B cell (primary cell): ENCODE results near the gene ZNF507. TPM values are rescaled to one million over a fixed set of nuclear protein-coding genes. Genes with fewer than 3 reads are reported as not detected.

Experiments
- ATAC-seq: fragments of 200-7000 bp; cut with Tn5 transposase; one replicate; pipeline ENCODE4 v1.10.0; 2021; ENCODE audit warnings: low read depth, mild to moderate bottlenecking, moderate number of reproducible peaks, moderate library complexity
- CTCF ChIA-PET: fragments of 350-600 bp; sonication (Branson Sonifier 250); formaldehyde crosslinking; loops from one replicate; lab custom pipeline; 2021; ENCODE audit warnings: antibody characterized with exemption, inconsistent platforms; lab: Charles Lee
- POLR2A ChIA-PET: fragments of 350-600 bp; sonication (Branson Sonifier 250); formaldehyde crosslinking; loops from one replicate; lab custom pipeline; 2021; ENCODE audit warnings: antibody characterized with exemption; lab: Charles Lee
- DNase-seq: peaks from one replicate; pipeline ENCODE4 v3.0.0; 2013
- H2AFZ ChIP-seq: 2 replicates; pipeline ENCODE4 v1.6.1; 2012; ENCODE audit warnings: mild to moderate bottlenecking, low read depth, low read length; ENCODE audit not compliant: insufficient read depth, poor library complexity, severe bottlenecking
- H3K27ac ChIP-seq, 2 donors: 1 replicate in 1 of 2; 2 replicates in 1 of 2; pipeline ENCODE4 v1.5.1; 2012 to 2013; ENCODE audit warnings: low read length in 2 of 2, mild to moderate bottlenecking in 2 of 2, moderate library complexity in 1 of 2
- H3K27me3 ChIP-seq, 4 experiments: fragments of 200-600 bp in 1 of 4; sonication (generic) in 1 of 4; replicated peaks in 1 of 4; 1 replicate in 2 of 4; 2 replicates in 2 of 4; pipeline versions ENCODE4 v1.6.1 to v1.7.0; 2013 to 2016; ENCODE audit warnings: low read length in 3 of 4, mild to moderate bottlenecking in 2 of 4, mixed read lengths in 1 of 4, moderate library complexity in 1 of 4; ENCODE audit not compliant: insufficient read depth in 4 of 4, control insufficient read depth in 3 of 4; ENCODE audit errors: control extremely low read depth in 1 of 4
- H3K36me3 ChIP-seq, 2 experiments: replicated peaks in 1 of 2; 1 replicate in 1 of 2; 2 replicates in 1 of 2; pipeline versions ENCODE4 v1.6.1 to v1.7.1; 2013; ENCODE audit warnings: low read length in 1 of 2; ENCODE audit not compliant: insufficient read depth in 2 of 2, control insufficient read depth in 1 of 2; ENCODE audit errors: control extremely low read depth in 1 of 2, extremely low read depth in 1 of 2
- H3K4me1 ChIP-seq, 2 donors: fragments of 200-600 bp in 1 of 2; sonication (generic) in 1 of 2; 1 replicate in 1 of 2; 2 replicates in 1 of 2; pipeline versions ENCODE4 v1.5.1 to v1.6.1; 2013 to 2017; ENCODE audit warnings: low read length in 2 of 2; ENCODE audit not compliant: control insufficient read depth in 2 of 2, insufficient read depth in 2 of 2
- H3K4me2 ChIP-seq: replicated peaks from 2 replicates; pipeline ENCODE3; 2012; ENCODE audit warnings: mild to moderate bottlenecking, low read depth, low read length; ENCODE audit not compliant: poor library complexity, severe bottlenecking
- H3K4me3 ChIP-seq, 5 experiments: fragments of 200-600 bp in 1 of 5; sonication (generic) in 1 of 5; 1 replicate in 3 of 5; 2 replicates in 2 of 5; pipeline versions ENCODE4 v1.5.1 to v1.7.0; 2011 to 2016; ENCODE audit warnings: low read length in 4 of 5, mild to moderate bottlenecking in 4 of 5, low read depth in 2 of 5, control low read depth in 1 of 5, moderate library complexity in 1 of 5; ENCODE audit not compliant: insufficient read depth in 1 of 5; ENCODE audit errors: control extremely low read depth in 1 of 5, extremely low read depth in 1 of 5
- H3K79me2 ChIP-seq: fragments of 200-600 bp; sonication (generic); one replicate; pipeline ENCODE4 v1.6.0; 2016; ENCODE audit warnings: low read length; ENCODE audit not compliant: control insufficient read depth, insufficient read depth
- H3K9ac ChIP-seq: fragments of 200-600 bp; sonication (generic); 2 replicates; pipeline ENCODE4 v1.6.1; 2017; ENCODE audit warnings: mild to moderate bottlenecking, low read length, moderate library complexity
- H3K9me3 ChIP-seq, 3 donors: one replicate each; pipeline versions ENCODE4 v1.6.1 to v1.7.1; 2013; ENCODE audit warnings: low read length in 2 of 3; ENCODE audit not compliant: control insufficient read depth in 2 of 3, insufficient read depth in 1 of 3; ENCODE audit errors: control extremely low read depth in 1 of 3
- H4K20me1 ChIP-seq: 2 replicates; pipeline ENCODE4 v1.6.0; 2012; ENCODE audit warnings: mild to moderate bottlenecking, low read length; ENCODE audit not compliant: insufficient read depth, control insufficient read depth, poor library complexity, severe bottlenecking
- H3K27ac Mint-ChIP-seq: one replicate; pipeline ENCODE4 v1.8.0; 2021; ENCODE audit warnings: mixed read lengths
- H3K27me3 Mint-ChIP-seq: one replicate; pipeline ENCODE4 v1.8.0; 2021; ENCODE audit warnings: mixed read lengths
- H3K4me1 Mint-ChIP-seq: one replicate; pipeline ENCODE4 v1.8.0; 2021; ENCODE audit warnings: mixed read lengths
- H3K4me3 Mint-ChIP-seq: one replicate; pipeline ENCODE4 v1.8.0; 2021; ENCODE audit warnings: mixed read lengths
- H3K9me3 Mint-ChIP-seq: one replicate; pipeline ENCODE4 v1.8.0; 2022; ENCODE audit warnings: mixed read lengths; ENCODE audit not compliant: insufficient read depth
- EZH2 ChIP-seq: IDR thresholded peaks from 2 replicates; pipeline ENCODE4 v1.6.1; 2012; ENCODE audit warnings: borderline replicate concordance, low read depth, mild to moderate bottlenecking, moderate library complexity, low read length; ENCODE audit not compliant: insufficient read depth, poor library complexity, severe bottlenecking
- WGBS: methylation state at CpG from one replicate; pipeline ENCODE4 v1.1.5; 2013; ENCODE audit warnings: missing lambda C conversion rate; ENCODE audit not compliant: insufficient coverage; 5-methylcytosine and 5-hydroxymethylcytosine counted together
- intact Hi-C: fragments of 100-400 bp; cut with micrococcal nuclease; formaldehyde crosslinking; loops from one replicate; pipeline ENCODE4 v1.10.0; 2022
- polyA plus RNA-seq: library from polyadenylated mRNA; depleted of rRNA; stranded (reverse); fragments of >200 nt; gene quantifications from 2 replicates; pipeline ENCODE4 v1.2.3, GENCODE V29; 2012
- total RNA-seq, 2 donors: library from RNA; stranded (reverse); fragments of 120-200 nt in 1 of 2; gene quantifications; 1 replicate in 1 of 2; 2 replicates in 1 of 2; pipeline versions ENCODE4 v1.2.3 to v1.2.4, GENCODE V29; 2013 to 2022
- TF ChIP-seq, protein P1 (sequence below): fragments of 200-600 bp; IDR thresholded peaks from one replicate; pipeline ENCODE4 v1.8.0; 2022; ENCODE audit warnings: antibody characterized with exemption, mild to moderate bottlenecking

The ZNF507 gene
- total and polyA plus RNA-seq, 2 donors (not counting 1 experiment from before 2014, with no cell fraction given) = 13.6 to 38.6 TPM

DNA sequence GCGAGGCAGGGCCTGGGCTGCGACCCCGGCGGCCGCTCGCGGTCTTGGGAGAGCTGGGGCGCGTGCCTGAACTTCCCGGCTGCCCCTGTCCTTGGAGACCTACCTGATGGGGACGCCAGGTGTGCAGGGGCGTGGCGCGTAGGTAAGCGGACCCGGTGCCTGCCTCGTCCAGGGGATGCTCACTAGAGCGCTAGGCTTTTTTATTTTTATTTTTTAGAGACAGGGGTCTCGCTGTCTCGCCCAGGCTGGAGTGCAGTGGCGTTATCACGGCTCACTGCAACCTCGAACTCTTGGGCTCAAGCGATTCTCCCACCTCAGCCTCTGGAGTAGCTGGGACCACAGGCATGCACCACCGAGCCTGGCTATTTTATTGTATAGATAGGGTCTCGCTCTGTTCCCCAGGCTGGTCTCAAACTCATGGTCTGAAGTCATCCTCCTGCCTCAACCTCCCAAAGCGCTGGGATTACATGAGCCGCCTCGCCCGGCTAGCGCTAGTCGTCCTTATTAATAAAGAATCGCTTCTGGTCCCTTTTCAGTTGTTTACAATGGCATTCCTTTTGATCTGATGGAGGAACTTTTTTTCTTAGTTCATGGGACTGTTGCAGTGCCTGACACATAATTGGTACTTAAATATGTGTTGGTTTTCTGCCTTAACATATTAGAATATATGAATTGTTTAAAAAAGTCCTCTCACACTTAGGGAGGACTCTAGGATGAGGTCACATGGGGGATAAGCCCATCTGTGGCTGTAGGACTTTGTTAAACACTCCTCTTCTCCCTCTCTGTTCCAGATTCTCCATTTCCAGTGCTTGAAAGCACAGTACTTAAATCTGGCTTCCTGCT, 61.0 kb downstream of the ZNF507 start:
- CTCF ChIA-PET = interaction anchor here (1.4 kb wide), 1 partner anchor 16 kb away, joined by 3 read pairs; no protein-coding TSS in a partner anchor

More for the DNA sequence above, 61.0 kb downstream of the ZNF507 start:
- POLR2A ChIA-PET = interaction anchor here (0.7 to 1.5 kb wide), 4 partner anchors 8 to 771 kb away, joined by 3 to 5 read pairs (median 4); partner anchors contain the start of genes ANKRD27, PDCD5 and RGS9BP
- Mint-ChIP-seq H3K4me1 (peaks cover 15% of the 10 kb centered on the region), H3K27me3 (no peaks in the 10 kb centered on the region), H3K9me3 (no peaks in the 10 kb centered on the region), H3K4me3 (peak overlapping the region; percentile 88), H3K27ac (peak overlapping the region; percentile 88)
- Histone ChIP-seq H3K36me3 (peaks cover 10 to 16% of the 10 kb centered on the region in 2 experiments), H3K79me2 (no peaks in the 10 kb centered on the region), H3K27me3 (no peaks in the 10 kb centered on the region), H3K9me3 (no peaks in the 10 kb centered on the region), H4K20me1 (no peaks in the 10 kb centered on the region), H3K4me1 (peaks cover 11 to 19% of the 10 kb centered on the region in 2 donors), H2AFZ (peak overlapping the region; percentile 89), H3K9ac (peak overlapping the region; percentile 90), H3K27ac (peak overlapping the region in 1 of 2 donors; percentile 93), H3K4me3 (peak overlapping the region; percentile 52 to 89 (median 80)), H3K4me2 (peak overlapping the region; percentile 93)
- intact Hi-C loops = loop anchor here (5.0 kb wide), 1 partner anchor 566 kb away; the partner anchor contains the start of genes CEP89 and FAAP24
- TF ChIP-seq EZH2 = no peak
- TF ChIP-seq, protein P1, sequence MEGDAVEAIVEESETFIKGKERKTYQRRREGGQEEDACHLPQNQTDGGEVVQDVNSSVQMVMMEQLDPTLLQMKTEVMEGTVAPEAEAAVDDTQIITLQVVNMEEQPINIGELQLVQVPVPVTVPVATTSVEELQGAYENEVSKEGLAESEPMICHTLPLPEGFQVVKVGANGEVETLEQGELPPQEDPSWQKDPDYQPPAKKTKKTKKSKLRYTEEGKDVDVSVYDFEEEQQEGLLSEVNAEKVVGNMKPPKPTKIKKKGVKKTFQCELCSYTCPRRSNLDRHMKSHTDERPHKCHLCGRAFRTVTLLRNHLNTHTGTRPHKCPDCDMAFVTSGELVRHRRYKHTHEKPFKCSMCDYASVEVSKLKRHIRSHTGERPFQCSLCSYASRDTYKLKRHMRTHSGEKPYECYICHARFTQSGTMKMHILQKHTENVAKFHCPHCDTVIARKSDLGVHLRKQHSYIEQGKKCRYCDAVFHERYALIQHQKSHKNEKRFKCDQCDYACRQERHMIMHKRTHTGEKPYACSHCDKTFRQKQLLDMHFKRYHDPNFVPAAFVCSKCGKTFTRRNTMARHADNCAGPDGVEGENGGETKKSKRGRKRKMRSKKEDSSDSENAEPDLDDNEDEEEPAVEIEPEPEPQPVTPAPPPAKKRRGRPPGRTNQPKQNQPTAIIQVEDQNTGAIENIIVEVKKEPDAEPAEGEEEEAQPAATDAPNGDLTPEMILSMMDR = no peak
- DNase-seq = no peak
- WGBS = 19% methylated on average over 31 of the region's 33 CpGs
- no peak for ATAC-seq
